Tibial artery (tissue), 4 donors: Measurements from ENCODE around the gene SHOX.

ENCODE experiments used
- DNase-seq, 2 donors: peaks; one replicate each; pipeline ENCODE4 v3.0.0-alpha.2; 2019
- H3K27ac ChIP-seq, 2 donors: fragments of 200-600 bp; sonication (generic) in 1 of 2; 1 replicate in 1 of 2; 2 replicates in 1 of 2; pipeline ENCODE4 v1.5.1; 2018 to 2019; ENCODE audit warnings: mild to moderate bottlenecking in 1 of 2
- H3K27me3 ChIP-seq, 2 donors: fragments of 200-600 bp; sonication (generic) in 1 of 2; one replicate each; pipeline versions ENCODE4 v1.5.1 to v1.6.0; 2016 to 2019
- H3K36me3 ChIP-seq, 3 donors: fragments of 200-600 bp; sonication (generic) in 2 of 3; one replicate each; pipeline ENCODE4 v1.5.1; 2016 to 2019; ENCODE audit warnings: mild to moderate bottlenecking in 2 of 3
- H3K4me1 ChIP-seq, 4 donors: fragments of 200-600 bp; sonication (generic) in 2 of 4; 1 replicate in 3 of 4; 2 replicates in 1 of 4; pipeline ENCODE4 v1.5.1; 2016 to 2019
- H3K4me3 ChIP-seq, 2 donors: fragments of 200-600 bp; sonication (generic) in 1 of 2; 1 replicate in 1 of 2; 2 replicates in 1 of 2; pipeline ENCODE4 v1.5.1; 2018 to 2019; ENCODE audit warnings: mild to moderate bottlenecking in 2 of 2
- H3K9me3 ChIP-seq, 3 donors: fragments of 200-600 bp; sonication (generic) in 1 of 3; one replicate each; pipeline ENCODE4 v1.5.1; 2016 to 2019
- intact Hi-C: fragments of 100-400 bp; cut with DNase I; formaldehyde crosslinking; loops from one replicate; pipeline ENCODE4 v1.15.0; 2023; ENCODE audit warnings: low total_unique reads
- TF ChIP-seq, protein P1 (sequence below), 2 experiments: fragments of 200-600 bp in 1 of 2; fragments of 450-650 bp in 1 of 2; IDR thresholded peaks; one replicate each; pipeline ENCODE4 v1.5.1; 2017 to 2019; ENCODE audit warnings: antibody characterized with exemption in 2 of 2, mild to moderate bottlenecking in 1 of 2, moderate library complexity in 1 of 2

SHOX gene

DNA sequence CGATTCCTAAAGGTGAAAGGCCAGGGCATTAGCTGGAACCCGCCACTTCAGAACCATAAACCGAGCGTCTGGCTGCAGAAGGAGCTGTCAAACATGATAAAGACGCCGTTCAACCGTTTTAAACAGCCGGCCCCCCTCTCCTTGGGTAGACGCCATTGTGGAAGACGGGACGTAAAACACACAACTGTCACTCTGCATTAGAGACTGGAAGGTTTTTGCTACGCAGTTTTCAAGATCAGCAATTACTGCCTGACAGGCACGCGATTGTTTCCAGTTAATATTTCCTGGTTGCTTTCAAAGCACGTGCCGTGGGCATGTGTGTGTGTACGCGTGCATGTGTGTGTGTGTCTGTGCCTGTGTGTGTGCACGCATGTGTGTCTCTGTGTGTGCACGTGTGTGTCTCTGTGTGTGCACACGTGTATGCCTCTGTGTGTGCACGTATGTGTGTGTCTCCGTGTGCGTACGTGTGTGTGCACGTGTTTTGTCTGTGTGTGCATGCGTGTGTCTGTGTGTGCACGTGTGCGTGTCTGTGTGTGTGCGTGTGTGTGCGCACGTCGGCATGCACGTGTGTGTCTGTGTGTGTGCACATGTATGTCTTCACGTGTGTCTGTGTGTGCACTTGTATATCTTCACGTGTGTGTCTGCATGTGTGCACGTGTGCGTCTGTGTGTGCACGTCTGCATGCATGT is 48.8 kb downstream of the SHOX start:
- Histone ChIP-seq H3K9me3 (no peaks in the 10 kb centered on the region), H3K36me3 (no peaks in the 10 kb centered on the region), H3K4me3 (no peak overlapping the region), H3K27ac (no peak overlapping the region), H3K4me1 (no peaks in the 10 kb centered on the region), H3K27me3 (no peaks in the 10 kb centered on the region)
- TF ChIP-seq, protein P1, sequence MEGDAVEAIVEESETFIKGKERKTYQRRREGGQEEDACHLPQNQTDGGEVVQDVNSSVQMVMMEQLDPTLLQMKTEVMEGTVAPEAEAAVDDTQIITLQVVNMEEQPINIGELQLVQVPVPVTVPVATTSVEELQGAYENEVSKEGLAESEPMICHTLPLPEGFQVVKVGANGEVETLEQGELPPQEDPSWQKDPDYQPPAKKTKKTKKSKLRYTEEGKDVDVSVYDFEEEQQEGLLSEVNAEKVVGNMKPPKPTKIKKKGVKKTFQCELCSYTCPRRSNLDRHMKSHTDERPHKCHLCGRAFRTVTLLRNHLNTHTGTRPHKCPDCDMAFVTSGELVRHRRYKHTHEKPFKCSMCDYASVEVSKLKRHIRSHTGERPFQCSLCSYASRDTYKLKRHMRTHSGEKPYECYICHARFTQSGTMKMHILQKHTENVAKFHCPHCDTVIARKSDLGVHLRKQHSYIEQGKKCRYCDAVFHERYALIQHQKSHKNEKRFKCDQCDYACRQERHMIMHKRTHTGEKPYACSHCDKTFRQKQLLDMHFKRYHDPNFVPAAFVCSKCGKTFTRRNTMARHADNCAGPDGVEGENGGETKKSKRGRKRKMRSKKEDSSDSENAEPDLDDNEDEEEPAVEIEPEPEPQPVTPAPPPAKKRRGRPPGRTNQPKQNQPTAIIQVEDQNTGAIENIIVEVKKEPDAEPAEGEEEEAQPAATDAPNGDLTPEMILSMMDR (IDR thresholded peaks at IDR 0.05) = no peak
- intact Hi-C loops = no loop called here
- no peak for DNase-seq

DNA sequence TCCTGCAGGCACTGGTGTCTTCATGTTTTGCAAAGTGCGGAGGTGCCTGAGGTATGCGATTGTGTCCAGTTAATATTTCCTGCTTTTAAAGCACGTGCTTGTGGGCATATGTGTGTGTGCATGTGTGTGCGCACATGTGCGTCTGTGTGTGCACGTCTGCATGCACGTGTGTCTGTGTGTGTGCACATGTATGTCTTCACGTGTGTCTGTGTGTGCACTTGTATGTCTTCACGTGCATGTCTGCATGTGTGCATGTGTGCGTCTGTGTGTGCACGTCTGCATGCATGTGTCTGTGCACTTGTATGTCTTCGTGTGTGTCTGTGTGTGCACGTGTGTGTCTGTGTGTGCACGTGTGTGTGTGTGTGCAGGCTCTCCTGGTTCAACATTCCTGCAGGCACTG is 49.5 kb downstream of the SHOX start:
- H3K4me1 ChIP-seq = no peaks in the 10 kb centered on the region

DNA sequence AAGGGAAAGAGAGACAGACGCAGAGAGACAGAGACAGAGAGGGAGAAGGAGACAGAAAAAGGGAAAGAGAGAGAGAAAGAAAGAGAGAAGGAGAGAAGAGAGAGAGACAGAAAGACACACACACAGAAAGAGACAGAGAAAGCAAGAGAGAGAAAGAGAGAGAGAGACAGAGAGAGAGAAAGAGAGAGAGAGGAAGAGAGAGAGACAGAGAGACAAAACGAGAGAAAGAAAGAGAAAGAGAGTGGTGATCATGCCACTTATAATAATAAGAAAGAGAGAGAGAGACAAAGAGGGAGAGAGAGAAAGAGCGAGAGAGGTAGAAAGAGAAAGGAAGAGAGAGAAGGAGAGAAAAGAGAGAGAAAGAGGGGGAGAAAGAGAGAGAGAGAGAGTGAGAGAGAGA is 51.4 kb downstream of the SHOX start:
- intact Hi-C loops = no loop called here
- no peak overlapping the region for H3K27ac ChIP-seq
- H3K4me1 ChIP-seq = no peaks in the 10 kb centered on the region
- TF ChIP-seq, protein P1 (IDR thresholded peaks at IDR 0.05) = no peak
- no peaks in the 10 kb centered on the region for H3K9me3 ChIP-seq
- H3K4me3 ChIP-seq = no peak overlapping the region
- no peaks in the 10 kb centered on the region for H3K27me3 ChIP-seq
- DNase-seq = no peak
- H3K36me3 ChIP-seq = no peaks in the 10 kb centered on the region

More for the DNA sequence above, 49.5 kb downstream of the SHOX start:
- intact Hi-C loops = no loop called here
- DNase-seq = no peak
- Histone ChIP-seq H3K27me3 (no peaks in the 10 kb centered on the region), H3K9me3 (no peaks in the 10 kb centered on the region), H3K27ac (no peak overlapping the region), H3K36me3 (no peaks in the 10 kb centered on the region), H3K4me3 (no peak overlapping the region)
- TF ChIP-seq, protein P1 (IDR thresholded peaks at IDR 0.05) = no peak

DNA sequence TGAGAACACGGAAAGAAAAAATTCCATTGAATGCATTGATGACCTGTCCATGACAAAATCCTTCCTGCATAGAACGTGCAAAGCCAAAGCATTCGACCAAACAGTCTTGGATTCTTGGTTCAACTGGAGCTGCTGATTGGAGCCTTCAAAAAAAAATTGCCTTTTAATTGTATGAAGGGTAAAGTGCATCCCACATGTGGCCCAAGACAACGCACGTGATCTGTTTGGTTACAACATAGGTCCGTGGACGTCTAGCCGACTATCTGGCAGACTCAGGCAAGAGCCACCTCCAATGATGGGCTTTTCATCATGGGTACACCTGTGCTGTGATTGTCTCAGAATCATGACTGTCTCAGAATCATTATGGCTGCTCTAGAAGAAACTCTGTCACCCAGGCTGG is 52.3 kb downstream of the SHOX start:
- no peak for DNase-seq
- intact Hi-C loops = no loop called here
- Histone ChIP-seq H3K27me3 (peaks cover 0 to 2% of the 10 kb centered on the region in 2 donors), H3K4me1 (no peaks in the 10 kb centered on the region), H3K4me3 (no peak overlapping the region), H3K36me3 (no peaks in the 10 kb centered on the region), H3K27ac (no peak overlapping the region), H3K9me3 (no peaks in the 10 kb centered on the region)
- TF ChIP-seq, protein P1 (IDR thresholded peaks at IDR 0.05) = no peak

DNA sequence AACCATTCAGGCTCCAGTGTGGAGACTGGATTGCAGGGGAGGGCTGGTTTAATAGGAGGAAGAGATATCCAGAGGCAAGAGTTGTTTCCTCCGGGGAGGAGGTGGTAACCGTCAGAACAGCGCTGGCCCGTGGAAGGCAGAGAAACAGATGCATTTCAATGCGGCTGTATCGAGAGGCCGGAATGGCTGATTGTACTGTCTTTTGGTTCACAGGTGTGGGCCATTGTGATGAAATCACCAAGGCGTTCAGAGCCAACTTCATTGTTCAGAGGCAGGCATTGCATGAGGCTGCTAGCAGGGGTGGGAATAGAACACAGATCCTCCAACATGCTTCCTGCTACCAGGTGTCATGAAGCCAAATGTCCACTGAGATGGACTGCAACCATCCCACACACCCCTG is 53.0 kb downstream of the SHOX start:
- no peaks in the 10 kb centered on the region for H3K4me1 ChIP-seq
- no peaks in the 10 kb centered on the region for H3K9me3 ChIP-seq
- TF ChIP-seq, protein P1 (IDR thresholded peaks at IDR 0.05) = no peak
- H3K36me3 ChIP-seq = no peaks in the 10 kb centered on the region
- H3K4me3 ChIP-seq = no peak overlapping the region
- peaks cover 0 to 5% of the 10 kb centered on the region in 2 donors for H3K27me3 ChIP-seq
- no peak overlapping the region for H3K27ac ChIP-seq
- DNase-seq = no peak
- intact Hi-C loops = no loop called here
